Suprapubic skin (tissue), 4 donors: ENCODE measurements around the gene GRIK4. TPM values are rescaled to one million over a fixed set of nuclear protein-coding genes. Genes with fewer than 3 reads are reported as not detected.

ENCODE experiments used
- DNase-seq, 2 donors: peaks; one replicate each; pipeline ENCODE4 v3.0.0-alpha.2; 2019; ENCODE audit warnings: low spot score in 2 of 2
- H3K27ac ChIP-seq: fragments of 200-600 bp; sonication (generic); one replicate; pipeline ENCODE4 v1.5.1; 2019
- H3K27me3 ChIP-seq: fragments of 200-600 bp; sonication (generic); one replicate; pipeline ENCODE4 v1.5.1; 2019
- H3K36me3 ChIP-seq: fragments of 200-600 bp; sonication (generic); one replicate; pipeline ENCODE4 v1.5.1; 2019
- H3K4me1 ChIP-seq: fragments of 200-600 bp; sonication (generic); one replicate; pipeline ENCODE4 v1.5.1; 2019
- H3K4me3 ChIP-seq: fragments of 200-600 bp; sonication (generic); one replicate; pipeline ENCODE4 v1.5.1; 2019; ENCODE audit warnings: mild to moderate bottlenecking
- H3K9me3 ChIP-seq: fragments of 200-600 bp; sonication (generic); one replicate; pipeline ENCODE4 v1.5.1; 2019
- CTCF ChIP-seq, 2 donors: fragments of 200-600 bp in 1 of 2; fragments of 450-650 bp in 1 of 2; sonication (generic) in 1 of 2; IDR thresholded peaks; one replicate each; pipeline ENCODE4 v1.5.1; 2016 to 2019; ENCODE audit warnings: antibody characterized with exemption in 2 of 2, mild to moderate bottlenecking in 1 of 2, moderate library complexity in 1 of 2
- EP300 ChIP-seq: sonication (generic); formaldehyde crosslinking; IDR thresholded peaks from one replicate; pipeline ENCODE4 v1.6.1; 2017; ENCODE audit warnings: antibody characterized with exemption
- POLR2A ChIP-seq, 2 donors: fragments of 450-650 bp; IDR thresholded peaks; one replicate each; pipeline ENCODE4 v1.6.1; 2017; ENCODE audit warnings: antibody characterized with exemption in 2 of 2, mild to moderate bottlenecking in 2 of 2, moderate library complexity in 2 of 2
- POLR2AphosphoS5 ChIP-seq, 3 donors: sonication (generic); formaldehyde crosslinking; IDR thresholded peaks; one replicate each; pipeline ENCODE4 v1.6.1; 2017; ENCODE audit warnings: antibody characterized with exemption in 3 of 3
- WGBS: methylation state at CpG from one replicate; pipeline ENCODE4 v1.1.5; 2018; 5-methylcytosine and 5-hydroxymethylcytosine counted together
- total RNA-seq, 4 donors: library from RNA; depleted of rRNA; stranded (reverse); fragments of >200 nt; gene quantifications; one replicate each; pipeline ENCODE4 v1.1.0, GENCODE V29; 2016

GRIK4 gene
- total RNA-seq, 4 donors from 2014 or later = 0.24 TPM; not detected in 3

GRCh38 chr11:120867531-120867930, 356.0 kb downstream of the GRIK4 start:
- no peaks in the 10 kb centered on the region for H3K4me1 ChIP-seq
- H3K36me3 ChIP-seq = no peaks in the 10 kb centered on the region
- H3K27me3 ChIP-seq = peaks cover 39% of the 10 kb centered on the region
- no peak for DNase-seq
- H3K27ac ChIP-seq = no peak overlapping the region
- H3K9me3 ChIP-seq = no peaks in the 10 kb centered on the region
- 68% methylated on average over 11 of the region's 11 CpGs for WGBS
- no peak for TF ChIP-seq POLR2AphosphoS5 (IDR thresholded peaks at IDR 0.05)
- TF ChIP-seq POLR2A (IDR thresholded peaks at IDR 0.05) = no peak
- TF ChIP-seq CTCF (IDR thresholded peaks at IDR 0.05) = no peak
- TF ChIP-seq EP300 = no peak
- H3K4me3 ChIP-seq = no peak overlapping the region

GRCh38 chr11:120867988-120868387, 356.4 kb downstream of the GRIK4 start:
- WGBS = 53% methylated on average over 3 of the region's 3 CpGs
- Histone ChIP-seq H3K27me3 (peaks cover 40% of the 10 kb centered on the region), H3K4me1 (no peaks in the 10 kb centered on the region), H3K9me3 (no peaks in the 10 kb centered on the region), H3K4me3 (no peak overlapping the region), H3K36me3 (no peaks in the 10 kb centered on the region), H3K27ac (no peak overlapping the region)
- DNase-seq = no peak
- no peak for TF ChIP-seq POLR2AphosphoS5 (IDR thresholded peaks at IDR 0.05)
- TF ChIP-seq EP300 = no peak
- TF ChIP-seq CTCF (IDR thresholded peaks at IDR 0.05) = no peak
- no peak for TF ChIP-seq POLR2A (IDR thresholded peaks at IDR 0.05)

GRCh38 chr11:120869097-120869496, 357.5 kb downstream of the GRIK4 start:
- Histone ChIP-seq H3K36me3 (no peaks in the 10 kb centered on the region), H3K4me1 (no peaks in the 10 kb centered on the region), H3K27me3 (peaks cover 45% of the 10 kb centered on the region), H3K27ac (no peak overlapping the region), H3K9me3 (no peaks in the 10 kb centered on the region), H3K4me3 (no peak overlapping the region)
- no peak for TF ChIP-seq POLR2AphosphoS5 (IDR thresholded peaks at IDR 0.05)
- no peak for TF ChIP-seq CTCF (IDR thresholded peaks at IDR 0.05)
- no peak for TF ChIP-seq EP300
- TF ChIP-seq POLR2A (IDR thresholded peaks at IDR 0.05) = no peak
- no peak for DNase-seq
- 86% methylated on average over 7 of the region's 7 CpGs for WGBS

- WGBS = 50% methylated on average over 11 of the region's 11 CpGs
- TF ChIP-seq EP300 (no peak), POLR2AphosphoS5 (IDR thresholded peaks at IDR 0.05) (no peak), CTCF (IDR thresholded peaks at IDR 0.05) (no peak), POLR2A (IDR thresholded peaks at IDR 0.05) (no peak)
- Histone ChIP-seq H3K36me3 (no peaks in the 10 kb centered on the region), H3K27me3 (peaks cover 45% of the 10 kb centered on the region), H3K4me3 (no peak overlapping the region), H3K9me3 (no peaks in the 10 kb centered on the region), H3K27ac (no peak overlapping the region), H3K4me1 (no peaks in the 10 kb centered on the region)
- DNase-seq = no peak
Observed at GRCh38 chr11:120869516-120870011, 358.0 kb downstream of the GRIK4 start.

- no peaks in the 10 kb centered on the region for H3K4me1 ChIP-seq
- H3K9me3 ChIP-seq = no peaks in the 10 kb centered on the region
- H3K27ac ChIP-seq = no peak overlapping the region
- TF ChIP-seq EP300 (no peak), CTCF (IDR thresholded peaks at IDR 0.05) (no peak), POLR2AphosphoS5 (IDR thresholded peaks at IDR 0.05) (no peak), POLR2A (IDR thresholded peaks at IDR 0.05) (no peak)
- DNase-seq = no peak
- 91% methylated on average over 6 of the region's 6 CpGs for WGBS
- peaks cover 37% of the 10 kb centered on the region for H3K27me3 ChIP-seq
- no peaks in the 10 kb centered on the region for H3K36me3 ChIP-seq
- H3K4me3 ChIP-seq = no peak overlapping the region
Observed at GRCh38 chr11:120871194-120871593, 359.6 kb downstream of the GRIK4 start.
